AG09309 (cell line): ENCODE results near the gene ADAMTS17.

Experiments used
- DNase-seq: peaks from one replicate; pipeline ENCODE4 v3.0.0-alpha.2; 2010; ENCODE audit warnings: low read depth
- H3K4me3 ChIP-seq: 2 replicates; pipeline ENCODE4 v1.5.1; 2011; ENCODE audit warnings: mild to moderate bottlenecking, low read depth, low read length, moderate library complexity; ENCODE audit not compliant: control insufficient read depth
- CTCF ChIP-seq: IDR thresholded peaks from 2 replicates; pipeline ENCODE4 v1.5.1; 2011; ENCODE audit warnings: mild to moderate bottlenecking, low read depth, low read length, inconsistent platforms; ENCODE audit not compliant: insufficient read depth, control insufficient read depth; ENCODE audit errors: missing control alignments

ADAMTS17 gene

GRCh38 chr15:100123611-100124010 lies 218.2 kb downstream of the ADAMTS17 start:
- DNase-seq = no peak
- no peak for TF ChIP-seq CTCF

GRCh38 chr15:100121285-100121684 lies 220.5 kb downstream of the ADAMTS17 start:
- no peak for TF ChIP-seq CTCF
- no peak overlapping the region for H3K4me3 ChIP-seq
- DNase-seq = no peak

More at GRCh38 chr15:100123611-100124010, 218.2 kb downstream of the ADAMTS17 start:
- H3K4me3 ChIP-seq = no peak overlapping the region

- no peak for TF ChIP-seq CTCF
- no peak overlapping the region for H3K4me3 ChIP-seq
- no peak for DNase-seq
Observed at GRCh38 chr15:100120111-100120510, 221.7 kb downstream of the ADAMTS17 start.

- no peak overlapping the region for H3K4me3 ChIP-seq
- no peak for TF ChIP-seq CTCF
- DNase-seq = no peak
Observed at GRCh38 chr15:100118546-100118945, 223.2 kb downstream of the ADAMTS17 start.

- no peak for TF ChIP-seq CTCF
- H3K4me3 ChIP-seq = no peak overlapping the region
- no peak for DNase-seq
Observed at GRCh38 chr15:100116416-100117190, 225.2 kb downstream of the ADAMTS17 start.

- H3K4me3 ChIP-seq = no peak overlapping the region
- DNase-seq = no peak
- no peak for TF ChIP-seq CTCF
Observed at GRCh38 chr15:100115711-100116090, 226.1 kb downstream of the ADAMTS17 start.
